Suppressor macrophage (primary cell): ENCODE measurements around the gene KANK4.

Experiments
- DNase-seq, 4 experiments: peaks; one replicate each; pipeline ENCODE4 v3.0.0-alpha.2; 2020 to 2022
- total RNA-seq, 17 experiments: gene quantifications; one replicate each; lab custom pipeline; 2026; ENCODE audit warnings: mixed read lengths in 6 of 17, inconsistent platforms in 3 of 17; lab: John Stamatoyannopoulos, UW

The KANK4 gene
- 0 to 2.5 (median 0.16) reads per million in 17 experiments for total RNA-seq

- peak in 3 of 4 experiments; percentile 3 to 42 (median 11) for DNase-seq
These were observed at the start of gene KANK4 for GRCh38 chr1:62318756-62319544. Gene KANK4 (minus strand): TSS chr1:62319434. CDS start chr1:62281564, 37,870 bp downstream.

GRCh38 chr1:62368989-62369388 is 49.8 kb upstream of the KANK4 start:
- DNase-seq = no peak

GRCh38 chr1:62367005-62367557 is 47.8 kb upstream of the KANK4 start:
- DNase-seq = no peak

- no peak for DNase-seq
These were observed 45.5 kb upstream of the KANK4 start for GRCh38 chr1:62364721-62365120.

GRCh38 chr1:62362926-62363325 is 43.7 kb upstream of the KANK4 start:
- no peak for DNase-seq

GRCh38 chr1:62362061-62362917 is 43.1 kb upstream of the KANK4 start:
- DNase-seq = no peak

- no peak for DNase-seq
These were observed 42.2 kb upstream of the KANK4 start for GRCh38 chr1:62361431-62361830.

GRCh38 chr1:62358665-62359373 is 39.6 kb upstream of the KANK4 start:
- DNase-seq = no peak

GRCh38 chr1:62357916-62358315 is 38.7 kb upstream of the KANK4 start:
- DNase-seq = no peak

GRCh38 chr1:62356257-62356835 is 37.1 kb upstream of the KANK4 start:
- DNase-seq = peak; percentile 87 to 97 (median 92)

- peak; percentile 52 to 73 (median 69) for DNase-seq
These were observed 35.9 kb upstream of the KANK4 start for GRCh38 chr1:62355095-62355494.

- no peak for DNase-seq
These were observed 34.6 kb upstream of the KANK4 start for GRCh38 chr1:62353853-62354252.

GRCh38 chr1:62352387-62352786 is 33.2 kb upstream of the KANK4 start:
- DNase-seq = peak; percentile 50 to 84 (median 70)

- DNase-seq = no peak
These were observed 30.4 kb upstream of the KANK4 start for GRCh38 chr1:62349470-62350233.

GRCh38 chr1:62346886-62347285 is 27.7 kb upstream of the KANK4 start:
- DNase-seq = no peak

GRCh38 chr1:62343911-62344310 is 24.7 kb upstream of the KANK4 start:
- DNase-seq = no peak

- no peak for DNase-seq
These were observed 23.0 kb upstream of the KANK4 start for GRCh38 chr1:62342270-62342669.

GRCh38 chr1:62341615-62342014 is 22.4 kb upstream of the KANK4 start:
- DNase-seq = no peak

- DNase-seq = no peak
These were observed 21.9 kb upstream of the KANK4 start for GRCh38 chr1:62341089-62341488.

GRCh38 chr1:62337706-62338631 is 18.7 kb upstream of the KANK4 start:
- DNase-seq = no peak
